C1 segment of cervical spinal cord (tissue), 14 donors: ENCODE results near the gene ITPR1.
A peak's percentile ranks its signal among the peaks of the same experiment; 100 is the strongest.
"Not testable (repeated sequence)": the region's sequence is repeated elsewhere in the genome, so short reads cannot be mapped to it uniquely, and the experiment has no call there.

Source experiments
- DNase-seq, 14 donors: peaks; one replicate each; lab custom pipeline; 2025; lab: John Stamatoyannopoulos, UW

ITPR1 gene

DNA sequence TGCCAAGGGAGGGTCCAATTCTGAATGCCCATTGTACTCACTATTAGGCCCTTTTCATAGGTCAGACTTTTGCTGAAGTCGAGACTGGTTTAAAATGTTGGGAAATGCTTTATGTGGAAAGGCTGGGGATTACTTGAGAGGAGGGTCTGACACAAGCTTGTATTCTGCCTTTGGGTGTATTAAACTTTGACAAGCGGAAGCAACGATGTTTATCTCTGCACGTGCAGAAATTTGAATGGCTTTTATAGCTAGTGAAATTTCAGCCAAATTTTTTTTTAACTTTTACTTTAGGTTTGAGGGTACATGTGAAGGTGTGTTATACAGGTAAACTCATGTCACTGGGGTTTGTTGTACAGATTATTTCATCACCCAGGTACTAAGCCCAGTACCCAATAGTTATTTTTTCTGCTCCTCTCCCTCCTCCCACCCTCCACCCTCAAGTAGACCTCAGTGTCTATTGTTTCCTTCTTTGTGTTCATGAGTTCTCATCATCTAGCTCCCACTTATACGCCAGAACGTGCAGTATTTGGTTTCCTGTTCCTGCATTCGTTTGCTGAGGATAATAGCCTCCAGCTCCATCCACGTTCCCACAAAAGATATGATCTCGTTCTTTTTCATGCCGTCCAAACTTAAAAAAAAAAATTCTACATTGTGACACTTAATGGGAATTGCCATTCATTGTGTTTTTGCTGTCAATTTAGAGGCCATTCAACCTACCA, 263.1 kb downstream of the ITPR1 start:
- no peak for DNase-seq

DNA sequence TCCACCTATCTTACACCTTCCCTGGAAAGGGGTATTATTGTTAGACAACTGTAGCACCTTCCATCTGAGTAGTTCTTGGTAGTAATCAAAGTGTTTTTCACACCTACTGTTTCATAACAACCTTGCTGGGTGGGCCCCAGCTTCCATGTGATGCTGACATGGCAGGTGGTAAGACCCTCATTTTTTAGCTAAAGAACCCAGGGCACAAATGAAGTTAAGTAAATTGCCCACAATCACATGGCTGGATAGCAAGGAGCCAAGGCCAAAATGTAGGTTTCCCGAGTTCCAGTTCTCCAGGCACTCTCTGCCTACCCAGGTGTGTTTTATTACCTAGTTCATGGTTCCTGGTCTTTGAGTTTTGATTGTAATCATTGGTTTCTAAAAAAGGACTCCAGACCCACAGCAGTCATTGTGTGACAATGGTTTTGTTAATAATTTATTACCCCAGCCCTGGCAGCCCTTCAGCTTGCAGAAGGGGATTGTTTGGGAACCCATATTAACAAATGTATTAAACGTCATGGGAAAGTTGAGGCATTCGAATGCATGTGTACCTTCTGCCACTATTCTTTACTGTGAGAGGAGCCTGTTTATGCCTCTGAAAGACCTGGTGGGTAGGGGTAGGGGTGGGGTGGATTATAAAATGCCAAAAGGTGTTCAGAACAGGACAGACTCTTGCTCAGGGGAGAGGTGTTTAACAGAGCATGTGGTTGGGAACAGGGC, 263.9 kb downstream of the ITPR1 start:
- DNase-seq, result no peak

DNA sequence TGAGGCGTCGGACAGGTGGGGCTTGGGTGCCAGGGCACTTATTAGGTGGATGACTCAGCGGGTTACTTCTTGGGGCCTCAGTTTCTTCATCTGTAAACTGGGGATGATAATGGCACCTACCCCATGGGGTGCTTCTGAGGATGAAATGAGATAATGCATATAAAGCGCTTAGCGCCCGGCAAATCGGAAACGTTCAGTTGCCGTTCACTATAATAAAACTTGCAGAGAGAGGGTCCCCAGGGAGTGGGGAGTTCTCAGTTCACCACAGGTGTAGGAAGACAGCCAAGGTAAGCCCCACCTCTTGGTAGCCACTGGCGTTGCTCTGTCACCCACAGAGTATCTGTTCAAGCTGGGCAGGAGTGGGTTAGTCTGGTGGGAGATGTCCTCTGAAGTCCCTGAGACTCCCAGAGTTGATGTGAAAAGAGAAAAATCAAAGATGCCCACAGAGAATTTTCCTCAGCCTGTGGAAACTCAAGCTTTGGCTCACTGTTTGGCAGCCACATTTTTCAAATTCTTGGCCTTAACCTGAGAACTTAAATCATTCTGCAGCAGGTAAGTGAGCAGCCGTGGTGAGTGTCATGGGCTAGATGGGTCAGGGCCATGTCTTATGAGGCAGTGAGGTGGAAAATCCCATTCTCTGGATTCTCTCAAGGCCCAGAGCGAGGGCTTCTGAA, 264.6 kb downstream of the ITPR1 start:
- DNase-seq, result no peak

DNA sequence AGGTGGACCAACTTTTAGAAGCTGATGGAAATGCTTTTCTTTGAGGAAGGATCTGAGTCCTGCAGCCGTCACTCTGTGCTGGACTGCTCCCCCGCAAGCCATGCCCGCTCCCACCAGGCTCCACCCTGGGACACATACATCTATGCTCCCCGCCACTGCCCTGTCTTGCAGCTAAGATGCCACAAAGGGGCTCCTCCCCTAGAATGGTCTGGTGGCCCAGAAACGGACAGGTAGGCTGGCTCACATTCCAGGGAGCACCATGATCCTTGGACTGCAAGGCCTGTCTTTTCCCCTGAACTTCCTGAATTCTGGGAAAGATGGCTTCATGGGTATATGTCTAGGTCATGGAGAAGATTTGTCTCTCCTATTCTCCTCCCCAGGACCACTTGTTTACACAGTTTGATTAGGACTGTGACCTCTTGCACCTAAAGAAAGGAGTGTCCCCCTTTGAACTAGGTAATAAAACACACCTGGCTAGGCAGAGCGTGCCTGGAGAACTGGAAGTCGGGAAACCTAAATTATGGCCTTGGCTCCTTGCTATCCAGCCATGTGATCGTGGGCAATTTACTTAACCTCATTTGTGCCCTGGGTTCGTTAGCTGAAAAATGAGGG, 265.2 kb downstream of the ITPR1 start:
- DNase-seq, result no peak

DNA sequence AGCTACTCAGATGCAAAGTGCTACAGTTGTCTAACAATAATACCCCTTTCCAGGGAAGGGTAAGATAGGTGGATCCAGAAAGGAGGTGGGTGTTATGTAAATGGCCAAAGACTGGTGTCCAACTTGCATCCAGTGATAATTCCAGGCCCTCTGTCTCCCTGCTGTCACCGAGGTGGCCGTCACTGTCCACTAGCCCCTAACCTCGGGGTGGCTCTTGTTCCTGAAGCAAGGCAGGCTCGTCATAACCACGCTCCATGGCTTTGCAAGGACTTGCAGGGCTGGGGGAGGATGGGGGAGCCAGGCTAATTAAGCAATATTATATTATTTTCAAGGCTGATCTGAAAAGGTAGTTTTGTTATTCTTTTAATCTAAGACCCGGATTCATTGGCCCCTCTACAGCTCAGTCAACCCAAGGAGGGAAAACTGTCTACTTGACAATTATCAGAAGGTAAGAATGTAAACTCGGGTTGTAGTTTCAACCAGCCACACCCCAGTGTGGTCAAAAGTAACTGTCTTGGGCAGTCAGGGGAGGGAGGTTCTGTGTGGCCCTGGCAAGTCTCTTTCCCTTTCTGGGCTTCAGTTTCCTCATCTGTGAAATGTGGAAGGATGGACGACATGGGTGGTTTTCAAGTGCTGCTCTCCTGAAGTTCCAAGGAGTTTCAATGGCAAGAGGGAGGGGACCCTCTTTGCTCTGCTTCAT, 266.0 kb downstream of the ITPR1 start:
- no peak for DNase-seq

DNA sequence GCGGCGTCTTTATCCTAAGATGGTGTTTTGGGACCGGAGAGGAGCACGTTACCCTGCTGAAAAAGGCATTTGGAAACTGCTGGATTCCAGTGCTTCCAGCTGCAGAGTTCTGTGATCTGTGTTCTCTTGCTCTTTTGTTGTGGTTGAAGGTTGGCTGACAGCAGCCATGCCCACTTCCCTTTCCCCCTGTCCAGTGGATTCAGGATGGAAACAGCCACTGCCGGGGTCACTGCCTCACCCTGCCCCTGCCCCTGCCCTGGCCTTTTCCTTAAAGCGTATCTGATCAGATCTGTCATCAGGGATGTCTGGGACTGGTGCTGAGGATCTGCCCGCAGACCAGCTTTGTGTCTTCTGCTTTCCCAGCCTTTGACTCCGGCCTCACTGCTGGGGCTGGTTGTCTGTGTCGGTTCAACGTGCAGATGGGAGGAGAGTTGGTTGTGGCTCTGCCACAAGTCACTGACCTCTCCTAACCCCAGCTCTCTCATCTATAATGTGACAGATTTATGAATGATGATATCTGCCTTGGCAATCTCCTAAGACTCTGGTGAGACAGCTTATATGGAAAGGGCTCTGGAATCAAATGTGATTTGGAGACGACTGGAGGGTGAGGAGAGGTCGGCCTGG, 266.7 kb downstream of the ITPR1 start:
- DNase-seq, result no peak

DNA sequence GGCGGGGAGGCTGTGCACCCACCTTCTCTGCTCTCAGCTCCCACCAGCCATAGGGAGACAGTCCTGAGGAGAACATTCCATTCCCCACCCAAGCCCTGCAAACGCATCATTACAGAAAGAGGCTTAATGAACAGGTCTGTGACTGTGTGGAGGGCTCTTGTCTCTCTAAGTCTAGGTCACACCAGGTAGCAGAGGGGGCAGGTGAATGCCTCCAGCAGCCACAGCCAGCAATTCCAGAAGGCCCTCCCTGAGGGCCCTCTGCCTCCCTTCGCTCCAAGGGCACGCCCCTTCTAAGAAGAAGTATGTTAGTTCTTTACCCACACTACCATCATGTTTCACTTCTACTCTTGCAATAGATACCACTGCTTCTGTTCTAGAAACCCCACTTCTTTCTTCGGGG, 268.6 kb downstream of the ITPR1 start:
- DNase-seq, result no peak

DNA sequence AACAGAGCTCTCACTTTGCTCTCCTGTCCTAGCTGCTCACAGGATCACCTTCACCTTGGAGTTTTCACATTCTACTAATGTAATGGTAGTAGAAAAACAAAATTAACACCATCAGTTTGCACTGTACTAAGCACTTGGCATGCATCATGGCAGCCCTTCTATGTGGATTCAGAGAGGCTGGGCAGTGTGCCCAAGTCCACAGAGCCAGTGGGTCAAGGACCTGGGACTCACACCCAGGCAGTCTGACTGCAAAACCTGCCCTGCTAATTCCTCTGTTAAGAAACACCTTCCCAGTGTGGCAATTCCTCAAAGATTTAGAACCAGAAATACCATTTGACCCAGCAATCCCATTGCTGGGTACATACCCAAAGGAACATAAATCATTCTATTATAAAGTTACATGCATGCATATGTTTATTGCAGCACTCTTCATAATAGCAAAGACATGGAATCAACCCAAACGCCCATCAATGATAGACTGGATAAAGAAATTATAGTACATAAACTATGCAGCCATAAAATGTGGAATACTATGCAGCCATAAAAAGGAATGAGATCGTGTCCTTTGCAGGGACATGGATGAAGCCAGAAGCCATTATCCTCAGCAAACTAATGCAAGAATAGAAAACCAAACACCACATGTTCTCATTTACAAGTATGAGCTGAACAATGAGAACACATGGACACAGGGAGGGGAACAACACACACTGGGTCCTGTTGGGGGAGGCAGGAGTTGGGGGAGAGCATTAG, 269.5 kb downstream of the ITPR1 start:
- DNase-seq, result not testable (repeated sequence)

DNA sequence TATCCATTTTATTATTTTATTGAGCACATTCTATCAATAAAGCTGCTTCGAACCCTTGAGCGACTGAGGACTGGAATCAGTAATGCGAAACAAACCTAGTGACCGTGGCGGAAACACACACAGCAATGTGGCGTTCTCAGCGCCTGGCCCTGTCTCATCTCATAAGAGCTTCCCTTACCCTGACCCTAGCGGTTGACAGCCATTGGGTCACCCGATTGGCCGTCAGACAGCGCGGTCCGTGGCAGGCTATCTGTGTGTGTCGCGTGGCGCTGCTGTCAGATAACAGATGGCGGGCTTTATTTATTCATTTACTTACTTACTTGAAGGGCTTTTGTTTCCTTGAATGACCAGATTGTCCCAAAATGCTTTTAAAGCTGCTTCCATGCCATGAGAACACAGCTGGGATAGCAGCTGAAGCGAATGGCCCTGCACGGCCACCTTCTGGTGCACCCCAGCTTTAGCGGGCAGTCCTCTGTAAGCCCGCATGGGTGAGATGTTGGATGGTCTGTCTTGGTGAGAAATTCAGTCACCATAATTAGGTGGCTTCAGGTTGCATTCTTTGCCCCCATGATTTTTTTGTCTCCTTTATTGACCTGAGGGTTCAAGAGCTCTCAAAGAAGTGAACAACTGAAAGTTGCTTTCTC, 270.6 kb downstream of the ITPR1 start:
- no peak for DNase-seq

DNA sequence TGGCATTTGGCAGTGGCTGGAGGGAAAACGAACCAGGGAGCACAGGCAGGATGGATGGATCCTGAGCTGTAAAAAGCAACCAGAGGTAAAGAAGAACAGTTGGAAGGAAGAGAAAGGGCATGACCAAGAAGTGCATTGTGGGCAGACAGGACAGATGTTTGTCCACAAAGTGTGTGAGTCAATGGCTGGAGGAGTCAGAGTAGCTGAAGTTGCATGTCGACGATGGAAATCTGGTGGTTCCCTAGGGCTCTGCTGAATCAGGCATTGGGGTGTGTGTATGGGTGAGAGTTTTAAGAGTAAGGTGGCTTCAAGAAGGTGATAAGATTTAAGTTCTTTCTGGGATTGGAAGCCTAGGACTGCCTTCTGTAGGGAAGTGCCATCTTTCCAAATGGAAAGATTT, 272.1 kb downstream of the ITPR1 start:
- DNase-seq, result no peak

DNA sequence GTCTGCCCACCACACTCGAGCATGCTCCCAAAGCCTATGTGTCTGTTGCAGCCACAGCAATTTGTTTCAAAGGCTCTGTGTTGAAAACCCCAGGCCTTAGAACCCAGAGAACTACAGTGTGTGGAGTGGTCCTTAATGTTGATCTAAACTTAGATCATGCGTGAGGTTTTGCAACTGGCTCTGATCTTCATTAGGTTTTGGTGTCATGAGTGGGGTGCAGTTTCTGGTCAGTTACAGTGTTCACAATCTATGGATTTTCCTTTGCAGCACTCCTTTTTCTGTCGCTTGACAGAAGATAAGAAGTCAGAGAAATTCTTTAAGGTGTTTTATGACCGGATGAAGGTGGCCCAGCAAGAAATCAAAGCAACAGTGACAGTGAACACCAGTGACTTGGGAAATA, 273.1 kb downstream of the ITPR1 start:
- DNase-seq, result no peak

DNA sequence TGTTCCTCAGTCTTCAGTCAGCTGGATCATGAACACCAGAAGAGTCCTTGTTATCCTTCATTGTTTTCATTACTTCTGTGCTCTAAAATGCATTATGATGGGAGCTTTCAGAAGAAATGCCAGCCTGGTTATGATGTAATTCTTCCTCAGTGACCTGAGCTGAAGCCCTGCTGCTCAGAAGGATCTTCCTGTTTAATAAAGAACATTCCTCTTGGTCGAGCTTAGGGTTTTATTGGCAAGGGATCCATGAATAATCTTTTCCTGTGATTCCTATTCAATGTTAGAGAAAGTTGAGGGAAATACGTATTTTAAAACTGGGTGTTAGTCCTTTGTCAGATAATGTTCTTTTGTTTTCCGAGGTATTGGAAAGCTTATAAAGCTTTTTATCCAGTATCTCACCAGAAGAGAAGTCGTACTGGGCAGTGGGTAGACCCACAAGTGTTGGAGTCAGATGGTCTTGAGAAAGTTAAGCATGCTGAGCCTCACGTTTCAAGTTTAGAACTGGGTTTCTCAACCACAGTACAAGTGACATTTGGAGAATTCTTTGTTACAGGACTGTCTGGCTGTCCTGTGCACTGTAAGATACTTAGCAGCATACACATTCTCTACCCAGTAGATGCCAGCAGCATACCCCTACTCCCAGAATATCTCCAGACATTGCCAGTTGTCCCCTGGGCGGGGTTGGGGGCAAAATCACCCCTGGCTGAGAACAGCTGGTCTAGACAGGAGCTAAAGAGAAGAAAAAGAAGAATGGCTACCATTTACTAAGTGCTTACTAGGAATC, 273.8 kb downstream of the ITPR1 start:
- DNase-seq, result no peak

DNA sequence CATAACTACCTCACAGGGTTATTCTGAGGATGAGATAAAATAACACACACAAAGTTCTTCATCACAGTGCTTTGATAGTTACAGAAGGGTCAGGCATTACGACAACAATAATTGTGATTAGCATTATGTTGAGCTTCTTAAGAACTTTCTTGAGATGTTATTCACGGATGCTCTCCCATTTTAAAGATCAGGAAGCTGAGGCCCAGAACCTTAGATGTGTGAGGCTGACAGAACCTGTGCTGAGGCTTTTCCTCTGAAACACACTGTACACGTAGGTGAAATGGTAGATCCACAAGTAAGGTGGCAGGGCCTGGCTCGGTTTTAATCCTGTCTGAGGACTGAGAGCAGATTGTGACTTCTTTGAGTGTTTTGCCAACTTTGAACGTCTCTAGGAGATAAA, 274.9 kb downstream of the ITPR1 start:
- DNase-seq, result no peak

DNA sequence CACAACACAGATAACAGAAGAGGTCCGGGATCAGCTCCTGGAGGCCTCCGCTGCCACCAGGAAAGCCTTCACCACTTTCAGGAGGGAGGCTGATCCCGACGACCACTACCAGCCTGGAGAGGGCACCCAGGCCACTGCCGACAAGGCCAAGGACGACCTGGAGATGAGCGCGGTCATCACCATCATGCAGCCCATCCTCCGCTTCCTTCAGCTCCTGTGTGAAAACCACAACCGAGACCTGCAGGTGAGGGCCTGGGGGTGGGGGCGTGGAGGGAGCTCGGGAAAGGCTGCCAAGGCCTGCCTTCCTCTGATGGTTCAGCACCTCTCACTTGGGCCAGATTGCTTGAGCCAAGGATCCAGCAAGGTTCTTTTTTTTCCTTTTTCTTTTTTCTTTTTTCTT, 275.4 kb downstream of the ITPR1 start:
- DNase-seq, result no peak

DNA sequence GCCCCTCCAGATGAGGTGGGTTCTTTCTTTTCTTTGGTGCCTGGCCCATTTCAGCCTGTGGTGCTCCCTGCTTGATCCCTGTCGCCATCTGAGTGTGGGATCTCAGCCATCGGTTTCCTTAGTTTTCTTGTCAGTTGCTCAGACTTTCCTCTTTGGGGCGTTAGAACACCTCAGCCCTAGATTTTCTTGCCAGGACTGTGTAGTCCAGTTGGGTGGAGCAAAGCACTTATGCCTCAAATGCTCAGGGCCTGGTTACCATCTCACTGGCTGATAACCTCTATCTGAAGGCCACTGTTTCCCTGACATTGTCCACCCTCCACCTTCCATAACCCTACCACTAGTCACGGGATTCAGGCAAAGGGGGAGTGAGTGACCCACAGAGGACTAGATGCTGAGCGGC, 277.4 kb downstream of the ITPR1 start:
- no peak for DNase-seq

DNA sequence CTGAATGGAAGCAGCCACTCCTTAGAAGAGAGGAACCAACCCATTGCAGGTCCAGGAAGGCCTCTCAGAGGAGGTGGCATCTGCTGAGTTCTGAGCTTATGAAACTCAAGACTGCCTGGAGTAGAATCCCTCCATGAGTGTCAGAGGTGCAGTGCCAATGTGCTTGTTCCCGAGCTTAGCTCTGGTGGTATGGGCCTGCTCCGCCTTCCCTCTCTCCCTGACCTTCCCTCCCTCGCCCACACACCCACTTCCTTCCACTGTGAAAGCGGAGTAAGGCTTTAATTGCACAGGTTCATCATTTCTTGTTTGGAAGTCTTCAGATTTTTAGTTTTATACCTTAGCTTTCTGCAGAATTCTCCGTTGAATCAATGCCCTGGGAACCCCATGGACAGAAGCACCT, 278.1 kb downstream of the ITPR1 start:
- no peak for DNase-seq

DNA sequence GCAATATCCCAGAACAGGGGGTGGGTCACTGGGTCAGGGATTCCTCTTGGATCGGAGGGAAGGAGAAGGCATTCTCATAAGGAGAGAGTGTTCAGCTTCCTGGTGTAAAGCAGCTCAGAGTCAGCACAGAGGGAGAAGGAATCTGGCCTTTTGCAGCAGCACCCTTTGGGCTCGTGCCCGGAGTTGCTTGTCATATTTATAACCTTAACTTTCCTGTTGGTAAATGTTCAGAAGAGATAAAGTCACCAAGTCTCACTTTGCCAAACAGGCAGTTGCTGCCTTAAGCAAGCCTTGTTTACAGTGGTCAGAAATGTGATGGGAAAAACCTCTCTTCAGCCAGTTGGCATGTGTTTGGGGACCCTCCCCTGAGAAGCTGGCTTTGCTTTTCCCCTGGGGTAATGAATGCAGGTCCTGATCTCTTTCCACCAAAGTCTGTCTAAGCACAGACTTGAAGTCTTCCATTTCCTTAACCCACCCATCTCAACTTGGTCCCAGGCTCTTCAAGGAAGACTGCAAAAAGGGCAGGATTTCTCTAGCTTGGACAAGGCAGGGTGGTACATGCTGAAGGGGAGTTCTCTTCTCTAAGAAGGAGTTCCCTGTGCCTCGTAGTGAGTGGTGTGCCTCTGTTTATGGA, 279.1 kb downstream of the ITPR1 start:
- peak in 2 of 14 donors; percentile 6 to 30 for DNase-seq

DNA sequence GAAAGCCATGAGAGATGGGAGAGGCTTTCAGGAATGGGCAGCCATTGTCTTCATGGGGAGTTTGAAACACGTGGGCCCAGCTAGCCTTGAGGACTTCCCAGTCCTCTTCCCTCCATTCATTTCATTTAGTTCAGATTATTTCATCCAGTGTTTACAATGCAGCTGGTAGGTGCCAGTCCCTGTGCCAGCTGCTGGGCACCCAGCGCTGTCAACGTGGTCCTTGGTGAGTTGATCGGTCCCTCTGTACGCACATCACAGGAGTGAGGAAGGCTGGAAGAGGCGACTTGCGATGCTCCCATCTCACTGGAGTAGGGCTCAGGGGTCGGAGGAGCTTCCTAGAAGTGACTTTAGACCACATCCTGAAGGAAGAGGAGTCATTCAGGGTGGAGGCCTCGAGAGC, 279.7 kb downstream of the ITPR1 start:
- no peak for DNase-seq

DNA sequence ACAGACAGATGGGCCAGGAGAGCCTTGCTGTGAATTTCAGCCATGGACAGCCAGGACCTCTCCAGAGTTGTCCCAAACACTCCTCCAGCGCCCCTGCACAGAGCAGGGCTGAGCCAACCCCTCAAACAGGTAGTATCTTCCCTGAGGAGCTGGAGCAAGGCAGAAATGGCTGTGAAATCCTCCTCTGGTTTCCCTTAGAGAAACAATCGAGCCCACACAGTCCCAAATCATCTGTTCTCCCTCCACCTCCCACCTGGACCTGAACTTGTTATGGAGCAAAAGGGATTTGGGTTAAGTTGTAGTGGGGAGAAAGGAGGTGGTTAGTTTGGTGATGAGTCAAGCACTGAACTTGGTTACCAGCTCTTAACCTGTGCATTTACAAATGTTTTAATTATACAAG, 280.4 kb downstream of the ITPR1 start:
- DNase-seq, result no peak
